Keratinocyte (primary cell): ENCODE measurements around the gene MMP24OS. TPM values are rescaled to one million over a fixed set of nuclear protein-coding genes. Genes with fewer than 3 reads are reported as not detected.

Source experiments
- DNase-seq: peaks from one replicate; pipeline ENCODE4 v3.0.0-alpha.2; 2011; ENCODE audit warnings: low read depth, missing footprints, low spot score
- FAIRE-seq: peaks from 2 replicates; lab custom pipeline; 2011; peaks lifted over from hg19 to GRCh38; lab: Jason Lieb, UNC
- H2AFZ ChIP-seq: 2 replicates; pipeline ENCODE4 v1.6.0; 2012; ENCODE audit warnings: low read length, control low read depth, inconsistent platforms; ENCODE audit not compliant: control insufficient read depth
- H3K27ac ChIP-seq: 2 replicates; pipeline ENCODE4 v1.5.1; 2011; ENCODE audit warnings: low read length; ENCODE audit not compliant: control insufficient read depth, insufficient read depth
- H3K27me3 ChIP-seq: 3 replicates; pipeline ENCODE4 v1.6.0; 2011; ENCODE audit warnings: low read length; ENCODE audit not compliant: control insufficient read depth, insufficient read depth; ENCODE audit errors: extremely low read depth
- H3K36me3 ChIP-seq, 2 experiments: 2 replicates in 1 of 2; 3 replicates in 1 of 2; pipeline ENCODE4 v1.5.1; 2011; ENCODE audit warnings: low read length in 2 of 2, mild to moderate bottlenecking in 1 of 2; ENCODE audit not compliant: control insufficient read depth in 2 of 2, insufficient read depth in 2 of 2; ENCODE audit errors: extremely low read depth in 1 of 2
- H3K4me1 ChIP-seq: 3 replicates; pipeline ENCODE4 v1.5.1; 2011; ENCODE audit warnings: low read length; ENCODE audit not compliant: control insufficient read depth, insufficient read depth; ENCODE audit errors: extremely low read depth
- H3K4me2 ChIP-seq: 3 replicates; pipeline ENCODE4 v1.6.0; 2011; ENCODE audit warnings: low read depth, low read length; ENCODE audit not compliant: control insufficient read depth, insufficient read depth; ENCODE audit errors: extremely low read depth
- H3K4me3 ChIP-seq, 3 experiments: fragments of 200-600 bp in 1 of 3; sonication (generic) in 1 of 3; 2 replicates in 2 of 3; 3 replicates in 1 of 3; pipeline ENCODE4 v1.5.1; 2011 to 2016; ENCODE audit warnings: low read length in 3 of 3, mild to moderate bottlenecking in 3 of 3, control low read depth in 2 of 3, inconsistent platforms in 1 of 3, low read depth in 1 of 3, mixed read lengths in 1 of 3, mixed run types in 1 of 3, moderate library complexity in 1 of 3; ENCODE audit not compliant: control insufficient read depth in 2 of 3, insufficient read depth in 2 of 3; ENCODE audit errors: extremely low read depth in 1 of 3
- H3K79me2 ChIP-seq: 2 replicates; pipeline ENCODE4 v1.6.0; 2012; ENCODE audit warnings: low read length; ENCODE audit not compliant: control insufficient read depth, insufficient read depth
- H3K9ac ChIP-seq: 3 replicates; pipeline ENCODE4 v1.6.0; 2011; ENCODE audit warnings: low read length; ENCODE audit not compliant: control insufficient read depth, insufficient read depth; ENCODE audit errors: extremely low read depth
- H3K9me1 ChIP-seq: 3 replicates; pipeline ENCODE4 v1.6.0; 2011; ENCODE audit warnings: low read length; ENCODE audit not compliant: control insufficient read depth, insufficient read depth; ENCODE audit errors: extremely low read depth
- H3K9me3 ChIP-seq: 2 replicates; pipeline ENCODE4 v1.5.1; 2012; ENCODE audit warnings: low read depth, low read length; ENCODE audit not compliant: control insufficient read depth
- H4K20me1 ChIP-seq: 3 replicates; pipeline ENCODE4 v1.6.0; 2011; ENCODE audit warnings: low read length; ENCODE audit not compliant: control insufficient read depth, insufficient read depth; ENCODE audit errors: extremely low read depth
- CTCF ChIP-seq, 3 experiments: IDR thresholded peaks in 1 of 3; conservative IDR thresholded peaks in 1 of 3; optimal IDR thresholded peaks in 1 of 3; 2 replicates in 2 of 3; 3 replicates in 1 of 3; pipeline versions ENCODE3 to v1.5.1; 2011; ENCODE audit warnings: low read length in 3 of 3, mild to moderate bottlenecking in 3 of 3, moderate library complexity in 2 of 3, control low read depth in 1 of 3, inconsistent platforms in 1 of 3; ENCODE audit not compliant: insufficient read depth in 2 of 3; ENCODE audit errors: extremely low read depth in 1 of 3
- EZH2 ChIP-seq: IDR thresholded peaks from one replicate; pipeline ENCODE4 v1.6.1; 2012; ENCODE audit warnings: inconsistent platforms, mild to moderate bottlenecking, low read length, moderate library complexity
- dilution Hi-C: fragments of 300-500 bp; cut with MboI; formaldehyde crosslinking; loops from one replicate; pipeline ENCODE4 v1.7.0; 2020; ENCODE audit warnings: low sequenced_read_pairs; ENCODE audit not compliant: extremely low pct_ligation_motif_present
- polyA plus RNA-seq, 5 experiments: library from polyadenylated mRNA; depleted of rRNA in 3 of 5; stranded (reverse) in 3 of 5; stranded (forward) in 1 of 5; unstranded in 1 of 5; fragments of >200 nt; gene quantifications; 1 replicate in 1 of 5; 2 replicates in 3 of 5; 3 replicates in 1 of 5; pipeline versions ENCODE4 v1.2.1 to v1.2.3, GENCODE V29; 2011 to 2012; ENCODE audit warnings: missing spikeins in 2 of 5, low read depth in 1 of 5, low replicate concordance in 1 of 5

The MMP24OS gene
- polyA plus RNA-seq, 1 donor (not counting 4 experiments of a cell fraction or from before 2014, with no cell fraction given), result 19.5 TPM

- dilution Hi-C loops, result no loop called here
- H3K27me3 ChIP-seq, result no peaks in the 10 kb centered on the region
- peaks cover 35% of the 10 kb centered on the region for H3K4me1 ChIP-seq
- no peak for FAIRE-seq
- no peak for DNase-seq
- H3K9ac ChIP-seq, result peak overlapping the region; percentile 84
- H4K20me1 ChIP-seq, result peaks cover 6% of the 10 kb centered on the region
- peak overlapping the region; percentile 67 for H3K27ac ChIP-seq
- peak overlapping the region; percentile 69 to 84 (median 70) for H3K4me3 ChIP-seq
- H3K79me2 ChIP-seq, result peaks cover 25% of the 10 kb centered on the region
- TF ChIP-seq CTCF (optimal IDR thresholded peaks at IDR 0.05 in 1 of 3, IDR thresholded peaks at IDR 0.05 in 1 of 3, conservative IDR thresholded peaks at IDR 0.05 in 1 of 3; ENCODE audit: extremely low read depth in 1 of 3, insufficient read depth in 2 of 3, low read length in 3 of 3), result no peak
- no peak for TF ChIP-seq EZH2
- peak overlapping the region; percentile 83 for H3K4me2 ChIP-seq
- H3K9me3 ChIP-seq, result no peaks in the 10 kb centered on the region
- no peak overlapping the region for H2AFZ ChIP-seq
- H3K9me1 ChIP-seq, result peaks cover 2% of the 10 kb centered on the region
- H3K36me3 ChIP-seq, result peaks cover 27 to 61% of the 10 kb centered on the region in 2 experiments
These were observed 795 bp downstream of the MMP24OS start for GRCh38 chr20:35277127-35277526.

GRCh38 chr20:35276408-35276807 lies 1.5 kb downstream of the MMP24OS start:
- dilution Hi-C loops, result no loop called here
- peak overlapping the region; percentile 84 for H3K9ac ChIP-seq

More at GRCh38 chr20:35276408-35276807, 1.5 kb downstream of the MMP24OS start:
- FAIRE-seq, result no peak
- Histone ChIP-seq H3K27ac (no peak overlapping the region), H2AFZ (no peak overlapping the region), H3K4me3 (peak overlapping the region in 1 of 3 experiments; percentile 70), H3K4me1 (peaks cover 35% of the 10 kb centered on the region), H3K9me3 (no peaks in the 10 kb centered on the region), H3K9me1 (peaks cover 2% of the 10 kb centered on the region), H3K4me2 (peak overlapping the region; percentile 83), H3K27me3 (no peaks in the 10 kb centered on the region), H3K79me2 (peaks cover 20% of the 10 kb centered on the region), H3K36me3 (peaks cover 27 to 55% of the 10 kb centered on the region in 2 experiments), H4K20me1 (peaks cover 6% of the 10 kb centered on the region)
- DNase-seq, result no peak
- no peak for TF ChIP-seq CTCF (optimal IDR thresholded peaks at IDR 0.05 in 1 of 3, IDR thresholded peaks at IDR 0.05 in 1 of 3, conservative IDR thresholded peaks at IDR 0.05 in 1 of 3; ENCODE audit: extremely low read depth in 1 of 3, insufficient read depth in 2 of 3, low read length in 3 of 3)
- TF ChIP-seq EZH2, result no peak
